H1 (cell line): Measurements from ENCODE around the gene KCNMA1. TPM values are rescaled to one million over a fixed set of nuclear protein-coding genes. Genes with fewer than 3 reads are reported as not detected.

Experiments used
- CTCF ChIA-PET: fragments of 300-600 bp; sonication (Branson Sonifier 250); formaldehyde crosslinking; loops from one replicate; lab custom pipeline; 2021; ENCODE audit not compliant: partially characterized antibody; lab: Charles Lee
- POLR2A ChIA-PET: fragments of 300-600 bp; sonication (Branson Sonifier 250); formaldehyde crosslinking; loops from one replicate; lab custom pipeline; 2021; ENCODE audit warnings: inconsistent platforms; ENCODE audit not compliant: partially characterized antibody; lab: Charles Lee
- DNase-seq, 2 experiments: peaks; one replicate each; pipeline versions ENCODE4 v3.0.0 to v3.0.0-alpha.2; 2010 to 2022; ENCODE audit warnings: low spot score in 2 of 2, low read depth in 1 of 2, mixed read lengths in 1 of 2
- FAIRE-seq: peaks from 2 replicates; lab custom pipeline; 2011; peaks lifted over from hg19 to GRCh38; lab: Jason Lieb, UNC
- H2AFZ ChIP-seq: 2 replicates; pipeline ENCODE4 v1.8.1; 2012; ENCODE audit warnings: low read length, inconsistent platforms
- H2AK5ac ChIP-seq: 2 replicates; pipeline ENCODE4 v1.6.1; 2013; ENCODE audit warnings: low read depth, low read length
- H2BK120ac ChIP-seq: replicated peaks from 2 replicates; pipeline ENCODE3; 2013; ENCODE audit warnings: low read depth, low read length, inconsistent platforms
- H2BK12ac ChIP-seq: 2 replicates; pipeline ENCODE4 v1.6.1; 2013; ENCODE audit warnings: low read depth, low read length
- H2BK15ac ChIP-seq: 2 replicates; pipeline ENCODE4 v1.6.1; 2013; ENCODE audit warnings: low read length
- H2BK20ac ChIP-seq: 2 replicates; pipeline ENCODE4 v1.6.1; 2013; ENCODE audit warnings: low read length
- H2BK5ac ChIP-seq: 2 replicates; pipeline ENCODE4 v1.6.1; 2013; ENCODE audit warnings: low read depth, low read length
- H3K14ac ChIP-seq: 2 replicates; pipeline ENCODE4 v1.6.1; 2013; ENCODE audit warnings: inconsistent platforms; ENCODE audit not compliant: insufficient read length
- H3K18ac ChIP-seq: 2 replicates; pipeline ENCODE4 v1.6.1; 2013; ENCODE audit warnings: low read length; ENCODE audit errors: extremely low read depth
- H3K23ac ChIP-seq: 2 replicates; pipeline ENCODE4 v1.6.1; 2013; ENCODE audit warnings: inconsistent platforms; ENCODE audit not compliant: insufficient read length
- H3K23me2 ChIP-seq: 2 replicates; pipeline ENCODE4 v1.6.1; 2013; ENCODE audit warnings: low read depth, low read length
- H3K27ac ChIP-seq: 2 replicates; pipeline ENCODE4 v1.6.1; 2011; ENCODE audit warnings: low read depth, low read length, inconsistent platforms
- H3K27me3 ChIP-seq, 4 experiments: replicated peaks in 1 of 4; 1 replicate in 1 of 4; 2 replicates in 3 of 4; pipeline versions ENCODE4 v1.6.1 to v1.8.1; 2011 to 2013; ENCODE audit warnings: low read length in 3 of 4, mild to moderate bottlenecking in 3 of 4, inconsistent platforms in 2 of 4, mixed read lengths in 2 of 4, moderate library complexity in 1 of 4; ENCODE audit not compliant: control insufficient read depth in 3 of 4, insufficient read depth in 3 of 4; ENCODE audit errors: extremely low read depth in 1 of 4
- H3K36me3 ChIP-seq, 4 experiments: 2 replicates each; pipeline versions ENCODE4 v1.6.1 to v1.8.1; 2011 to 2013; ENCODE audit warnings: mild to moderate bottlenecking in 4 of 4, low read length in 3 of 4, moderate library complexity in 2 of 4, control low read depth in 1 of 4, inconsistent platforms in 1 of 4; ENCODE audit not compliant: insufficient read depth in 4 of 4, control insufficient read depth in 2 of 4
- H3K4ac ChIP-seq: replicated peaks from 2 replicates; pipeline ENCODE3; 2013; ENCODE audit warnings: low read length, low read depth, mixed read lengths, inconsistent platforms; ENCODE audit not compliant: insufficient read length
- H3K4me1 ChIP-seq, 4 experiments: replicated peaks in 1 of 4; 1 replicate in 1 of 4; 2 replicates in 3 of 4; pipeline versions ENCODE4 v1.6.1 to v1.8.1; 2011 to 2013; ENCODE audit warnings: low read length in 3 of 4, inconsistent platforms in 2 of 4, mixed read lengths in 1 of 4; ENCODE audit not compliant: insufficient read depth in 4 of 4, control insufficient read depth in 3 of 4
- H3K4me2 ChIP-seq, 2 experiments: 2 replicates each; pipeline versions ENCODE4 v1.6.1 to v1.8.1; 2011 to 2013; ENCODE audit warnings: low read depth in 2 of 2, low read length in 2 of 2, control low read depth in 1 of 2, inconsistent platforms in 1 of 2, mild to moderate bottlenecking in 1 of 2; ENCODE audit not compliant: insufficient read depth in 1 of 2
- H3K4me3 ChIP-seq, 4 experiments: fragments of 200-600, 300-600 bp in 1 of 4; sonication (generic), shearing (Covaris generic), sonication (Bioruptor Twin) in 1 of 4; 2 replicates each; pipeline versions ENCODE4 v1.5.1 to v1.8.1; 2011 to 2016; ENCODE audit warnings: low read length in 4 of 4, low read depth in 3 of 4, control low read depth in 2 of 4, inconsistent platforms in 2 of 4, mild to moderate bottlenecking in 2 of 4, mixed read lengths in 1 of 4, moderate library complexity in 1 of 4; ENCODE audit not compliant: insufficient read depth in 2 of 4; ENCODE audit errors: extremely low read depth in 1 of 4
- H3K56ac ChIP-seq: replicated peaks from 2 replicates; pipeline ENCODE3; 2013; ENCODE audit warnings: low read depth, mild to moderate bottlenecking, mixed read lengths, low read length, inconsistent platforms; ENCODE audit not compliant: insufficient read length
- H3K79me1 ChIP-seq: 2 replicates; pipeline ENCODE4 v1.6.1; 2013; ENCODE audit warnings: low read depth, low read length, control low read depth
- H3K79me2 ChIP-seq, 2 experiments: 2 replicates each; pipeline versions ENCODE4 v1.6.1 to v1.8.1; 2012 to 2013; ENCODE audit warnings: low read length in 2 of 2, mild to moderate bottlenecking in 2 of 2, inconsistent platforms in 1 of 2; ENCODE audit not compliant: insufficient read depth in 2 of 2, control insufficient read depth in 1 of 2
- H3K9ac ChIP-seq, 4 experiments: replicated peaks in 1 of 4; 1 replicate in 1 of 4; 2 replicates in 3 of 4; pipeline versions ENCODE4 v1.6.1 to v1.8.1; 2011 to 2013; ENCODE audit warnings: low read depth in 3 of 4, low read length in 3 of 4, control low read depth in 2 of 4, mild to moderate bottlenecking in 2 of 4, moderate library complexity in 2 of 4, inconsistent platforms in 1 of 4; ENCODE audit errors: extremely low read depth in 1 of 4
- H3K9me3 ChIP-seq, 2 experiments: 2 replicates each; pipeline versions ENCODE4 v1.6.1 to v1.8.1; 2012 to 2013; ENCODE audit warnings: mild to moderate bottlenecking in 2 of 2, moderate library complexity in 2 of 2, control low read depth in 1 of 2, inconsistent platforms in 1 of 2, low read depth in 1 of 2, low read length in 1 of 2, mixed read lengths in 1 of 2; ENCODE audit not compliant: insufficient read depth in 2 of 2
- H4K20me1 ChIP-seq, 2 experiments: replicated peaks in 1 of 2; 2 replicates each; pipeline versions ENCODE3 to v1.8.1; 2011 to 2013; ENCODE audit warnings: inconsistent platforms in 2 of 2, low read length in 2 of 2, mild to moderate bottlenecking in 1 of 2; ENCODE audit not compliant: insufficient read depth in 2 of 2, control insufficient read depth in 1 of 2
- H4K5ac ChIP-seq: 2 replicates; pipeline ENCODE4 v1.6.1; 2013; ENCODE audit warnings: low read length, low read depth, mixed read lengths, inconsistent platforms; ENCODE audit not compliant: insufficient read length
- H4K8ac ChIP-seq: 2 replicates; pipeline ENCODE4 v1.8.0; 2013; ENCODE audit warnings: mild to moderate bottlenecking, moderate library complexity, low read length, inconsistent platforms; ENCODE audit not compliant: insufficient read depth; ENCODE audit errors: extremely low read depth
- H4K91ac ChIP-seq: replicated peaks from 2 replicates; pipeline ENCODE3; 2013; ENCODE audit warnings: low read length, mixed read lengths, inconsistent platforms; ENCODE audit not compliant: insufficient read length
- WGBS, 2 experiments: shearing (Covaris generic) in 1 of 2; methylation state at CpG; one replicate each; pipeline versions ENCODE4 v1.1.6 to v1.1.7; 2013 to 2015; ENCODE audit warnings: low lambda C conversion rate in 2 of 2, mixed read lengths in 2 of 2, inconsistent platforms in 1 of 2, low coverage in 1 of 2, missing lambda C conversion rate in 1 of 2; ENCODE audit not compliant: insufficient replicate concordance in 2 of 2, insufficient coverage in 1 of 2, insufficient read length in 1 of 2; ENCODE audit errors: extremely low coverage in 1 of 2, missing lambda C conversion rate in 1 of 2; 5-methylcytosine and 5-hydroxymethylcytosine counted together
- polyA plus RNA-seq, 7 experiments: library from polyadenylated mRNA; depleted of rRNA in 3 of 7; stranded (reverse) in 5 of 7; unstranded in 2 of 7; fragments of >200 nt in 5 of 7; fragments of 200-250 nt in 2 of 7; gene quantifications; 1 replicate in 5 of 7; 2 replicates in 1 of 7; 4 replicates in 1 of 7; pipeline versions ENCODE4 v1.2.1 to v1.2.3, GENCODE V29; 2011 to 2013; ENCODE audit warnings: missing spikeins in 2 of 7, mixed read lengths in 2 of 7
- total RNA-seq: library from RNA; stranded (reverse); fragmentation: NEBNext Ultra II Directional; extraction: Animal tissue kit (Norgen Biotek cat#: 25700); gene quantifications from 2 replicates; pipeline ENCODE4 v1.2.1, GENCODE V29; 2021

KCNMA1 gene
- total and polyA plus RNA-seq, 2 of the 8 experiments (the other 6 are each of a cell fraction or from before 2014, with no cell fraction given): 10.2 to 11.1 TPM

DNA sequence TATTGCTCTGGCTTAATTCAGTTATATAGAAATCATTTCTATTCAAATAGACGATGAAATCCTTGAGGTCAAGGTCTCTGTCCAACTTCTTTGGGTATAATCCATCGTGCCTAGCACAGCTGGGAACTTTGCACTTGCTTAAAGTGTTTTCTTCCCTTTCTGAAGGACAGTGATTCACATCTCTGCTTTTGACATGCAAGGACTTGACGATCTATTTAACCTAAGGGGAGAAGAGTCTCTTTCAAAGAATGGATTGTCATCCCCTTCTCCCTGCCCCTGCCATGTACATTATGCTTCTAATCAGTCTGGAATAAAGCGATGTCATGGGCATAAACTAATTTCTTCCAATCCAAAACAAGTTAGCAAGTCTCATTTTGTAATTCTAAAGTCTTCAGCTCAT, 488.6 kb downstream of the KCNMA1 start:
- H3K18ac ChIP-seq: no peak overlapping the region
- H3K23me2 ChIP-seq: no peaks in the 10 kb centered on the region
- no peak overlapping the region for H4K8ac ChIP-seq
- H3K56ac ChIP-seq: no peak overlapping the region
- peaks cover 4 to 14% (median 12%) of the 10 kb centered on the region in 4 experiments; a peak in 6 of 7 replicates for H3K4me1 ChIP-seq
- no peaks in the 10 kb centered on the region for H3K79me1 ChIP-seq
- H2BK5ac ChIP-seq: no peak overlapping the region
- no peak overlapping the region for H2AFZ ChIP-seq
- ChIA-PET POLR2A (no interaction called here), CTCF (interaction anchor here (1.6 kb wide), 1 partner anchor 16 kb away, joined by 10 read pairs; no protein-coding TSS in a partner anchor)
- H3K4me2 ChIP-seq: no peak overlapping the region
- no peak for DNase-seq
- no peaks in the 10 kb centered on the region for H3K79me2 ChIP-seq
- 67% methylated on average over 4 of the region's 4 CpGs; no CpG with 5 or more reads in 1 of the 2 experiments for WGBS, 2 experiments
- no peaks in the 10 kb centered on the region for H3K36me3 ChIP-seq
- H3K9me3 ChIP-seq: no peaks in the 10 kb centered on the region
- H2BK12ac ChIP-seq: no peak overlapping the region
- no peak overlapping the region for H3K27ac ChIP-seq
- H2BK15ac ChIP-seq: no peak overlapping the region
- H3K4ac ChIP-seq: no peak overlapping the region
- H4K5ac ChIP-seq: no peak overlapping the region
- no peaks in the 10 kb centered on the region for H3K27me3 ChIP-seq
- H2BK20ac ChIP-seq: no peak overlapping the region
- no peak overlapping the region for H3K14ac ChIP-seq
- FAIRE-seq: no peak
- no peak overlapping the region for H4K91ac ChIP-seq
- no peak overlapping the region for H2AK5ac ChIP-seq
- no peak overlapping the region for H3K9ac ChIP-seq
- H4K20me1 ChIP-seq: no peaks in the 10 kb centered on the region
- H3K23ac ChIP-seq: no peak overlapping the region
- no peak overlapping the region for H2BK120ac ChIP-seq
- H3K4me3 ChIP-seq: no peak overlapping the region
